HEK293T (cell line): ENCODE measurements around the gene NPEPL1.

Source experiments
- BHLHE40 ChIP-seq: fragments of 450-650 bp; IDR thresholded peaks from 2 replicates; pipeline ENCODE4 v1.6.1; 2016; ENCODE audit warnings: mild to moderate bottlenecking, moderate library complexity, borderline replicate concordance
- CTBP1 ChIP-seq: fragments of 450-650 bp; IDR thresholded peaks from 2 replicates; pipeline ENCODE4 v1.6.1; 2016; ENCODE audit warnings: borderline replicate concordance
- LEF1 ChIP-seq: fragments of 450-650 bp; IDR thresholded peaks from 2 replicates; pipeline ENCODE4 v1.6.1; 2017; ENCODE audit warnings: mild to moderate bottlenecking, borderline replicate concordance
- TARDBP ChIP-seq: fragments of 450-650 bp; IDR thresholded peaks from 2 replicates; pipeline ENCODE4 v1.6.1; 2016

DNA sequence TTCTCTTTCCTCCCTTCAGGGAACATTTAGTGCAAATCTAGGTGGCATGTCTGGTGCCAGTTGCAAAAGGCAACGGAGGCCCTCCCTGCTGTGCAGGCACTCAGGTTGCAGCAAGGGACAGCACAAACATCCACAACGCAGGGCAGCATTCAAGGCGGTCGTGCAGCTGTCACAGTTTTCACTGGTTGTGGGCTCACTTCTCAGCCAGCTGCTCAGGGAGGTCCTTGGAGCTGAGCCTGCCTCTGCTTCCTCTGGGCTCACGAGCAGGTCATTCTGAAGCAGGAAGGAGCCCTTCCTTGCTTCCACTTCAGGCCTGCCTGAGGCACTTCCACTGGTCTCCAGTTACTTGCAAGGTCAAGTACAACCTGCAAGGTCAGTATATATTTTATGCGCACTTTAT, 3.8 kb upstream of the NPEPL1 start:
- TF ChIP-seq CTBP1 (no peak), BHLHE40 (no peak), LEF1 (no peak), TARDBP (no peak)
